H1 (cell line): Measurements from ENCODE around the gene RRP1B. TPM values are rescaled to one million over a fixed set of nuclear protein-coding genes. Genes with fewer than 3 reads are reported as not detected.

Experiments
- CTCF ChIA-PET: fragments of 300-600 bp; sonication (Branson Sonifier 250); formaldehyde crosslinking; loops from one replicate; lab custom pipeline; 2021; ENCODE audit not compliant: partially characterized antibody; lab: Charles Lee
- POLR2A ChIA-PET: fragments of 300-600 bp; sonication (Branson Sonifier 250); formaldehyde crosslinking; loops from one replicate; lab custom pipeline; 2021; ENCODE audit warnings: inconsistent platforms; ENCODE audit not compliant: partially characterized antibody; lab: Charles Lee
- DNase-seq, 2 experiments: peaks; one replicate each; pipeline versions ENCODE4 v3.0.0 to v3.0.0-alpha.2; 2010 to 2022; ENCODE audit warnings: low spot score in 2 of 2, low read depth in 1 of 2, mixed read lengths in 1 of 2
- FAIRE-seq: peaks from 2 replicates; lab custom pipeline; 2011; peaks lifted over from hg19 to GRCh38; lab: Jason Lieb, UNC
- H2AFZ ChIP-seq: 2 replicates; pipeline ENCODE4 v1.8.1; 2012; ENCODE audit warnings: low read length, inconsistent platforms
- H2AK5ac ChIP-seq: 2 replicates; pipeline ENCODE4 v1.6.1; 2013; ENCODE audit warnings: low read depth, low read length
- H2BK120ac ChIP-seq: replicated peaks from 2 replicates; pipeline ENCODE3; 2013; ENCODE audit warnings: low read depth, low read length, inconsistent platforms
- H2BK12ac ChIP-seq: 2 replicates; pipeline ENCODE4 v1.6.1; 2013; ENCODE audit warnings: low read depth, low read length
- H2BK15ac ChIP-seq: 2 replicates; pipeline ENCODE4 v1.6.1; 2013; ENCODE audit warnings: low read length
- H2BK20ac ChIP-seq: 2 replicates; pipeline ENCODE4 v1.6.1; 2013; ENCODE audit warnings: low read length
- H2BK5ac ChIP-seq: 2 replicates; pipeline ENCODE4 v1.6.1; 2013; ENCODE audit warnings: low read depth, low read length
- H3K14ac ChIP-seq: 2 replicates; pipeline ENCODE4 v1.6.1; 2013; ENCODE audit warnings: inconsistent platforms; ENCODE audit not compliant: insufficient read length
- H3K18ac ChIP-seq: 2 replicates; pipeline ENCODE4 v1.6.1; 2013; ENCODE audit warnings: low read length; ENCODE audit errors: extremely low read depth
- H3K23ac ChIP-seq: 2 replicates; pipeline ENCODE4 v1.6.1; 2013; ENCODE audit warnings: inconsistent platforms; ENCODE audit not compliant: insufficient read length
- H3K23me2 ChIP-seq: 2 replicates; pipeline ENCODE4 v1.6.1; 2013; ENCODE audit warnings: low read depth, low read length
- H3K27ac ChIP-seq: 2 replicates; pipeline ENCODE4 v1.6.1; 2011; ENCODE audit warnings: low read depth, low read length, inconsistent platforms
- H3K27me3 ChIP-seq, 4 experiments: replicated peaks in 1 of 4; 1 replicate in 1 of 4; 2 replicates in 3 of 4; pipeline versions ENCODE4 v1.6.1 to v1.8.1; 2011 to 2013; ENCODE audit warnings: low read length in 3 of 4, mild to moderate bottlenecking in 3 of 4, inconsistent platforms in 2 of 4, mixed read lengths in 2 of 4, moderate library complexity in 1 of 4; ENCODE audit not compliant: control insufficient read depth in 3 of 4, insufficient read depth in 3 of 4; ENCODE audit errors: extremely low read depth in 1 of 4
- H3K36me3 ChIP-seq, 4 experiments: 2 replicates each; pipeline versions ENCODE4 v1.6.1 to v1.8.1; 2011 to 2013; ENCODE audit warnings: mild to moderate bottlenecking in 4 of 4, low read length in 3 of 4, moderate library complexity in 2 of 4, control low read depth in 1 of 4, inconsistent platforms in 1 of 4; ENCODE audit not compliant: insufficient read depth in 4 of 4, control insufficient read depth in 2 of 4
- H3K4ac ChIP-seq: replicated peaks from 2 replicates; pipeline ENCODE3; 2013; ENCODE audit warnings: low read length, low read depth, mixed read lengths, inconsistent platforms; ENCODE audit not compliant: insufficient read length
- H3K4me1 ChIP-seq, 4 experiments: replicated peaks in 1 of 4; 1 replicate in 1 of 4; 2 replicates in 3 of 4; pipeline versions ENCODE4 v1.6.1 to v1.8.1; 2011 to 2013; ENCODE audit warnings: low read length in 3 of 4, inconsistent platforms in 2 of 4, mixed read lengths in 1 of 4; ENCODE audit not compliant: insufficient read depth in 4 of 4, control insufficient read depth in 3 of 4
- H3K4me2 ChIP-seq, 2 experiments: 2 replicates each; pipeline versions ENCODE4 v1.6.1 to v1.8.1; 2011 to 2013; ENCODE audit warnings: low read depth in 2 of 2, low read length in 2 of 2, control low read depth in 1 of 2, inconsistent platforms in 1 of 2, mild to moderate bottlenecking in 1 of 2; ENCODE audit not compliant: insufficient read depth in 1 of 2
- H3K4me3 ChIP-seq, 4 experiments: fragments of 200-600, 300-600 bp in 1 of 4; sonication (generic), shearing (Covaris generic), sonication (Bioruptor Twin) in 1 of 4; 2 replicates each; pipeline versions ENCODE4 v1.5.1 to v1.8.1; 2011 to 2016; ENCODE audit warnings: low read length in 4 of 4, low read depth in 3 of 4, control low read depth in 2 of 4, inconsistent platforms in 2 of 4, mild to moderate bottlenecking in 2 of 4, mixed read lengths in 1 of 4, moderate library complexity in 1 of 4; ENCODE audit not compliant: insufficient read depth in 2 of 4; ENCODE audit errors: extremely low read depth in 1 of 4
- H3K56ac ChIP-seq: replicated peaks from 2 replicates; pipeline ENCODE3; 2013; ENCODE audit warnings: low read depth, mild to moderate bottlenecking, mixed read lengths, low read length, inconsistent platforms; ENCODE audit not compliant: insufficient read length
- H3K79me1 ChIP-seq: 2 replicates; pipeline ENCODE4 v1.6.1; 2013; ENCODE audit warnings: low read depth, low read length, control low read depth
- H3K79me2 ChIP-seq, 2 experiments: 2 replicates each; pipeline versions ENCODE4 v1.6.1 to v1.8.1; 2012 to 2013; ENCODE audit warnings: low read length in 2 of 2, mild to moderate bottlenecking in 2 of 2, inconsistent platforms in 1 of 2; ENCODE audit not compliant: insufficient read depth in 2 of 2, control insufficient read depth in 1 of 2
- H3K9ac ChIP-seq, 4 experiments: replicated peaks in 1 of 4; 1 replicate in 1 of 4; 2 replicates in 3 of 4; pipeline versions ENCODE4 v1.6.1 to v1.8.1; 2011 to 2013; ENCODE audit warnings: low read depth in 3 of 4, low read length in 3 of 4, control low read depth in 2 of 4, mild to moderate bottlenecking in 2 of 4, moderate library complexity in 2 of 4, inconsistent platforms in 1 of 4; ENCODE audit errors: extremely low read depth in 1 of 4
- H3K9me3 ChIP-seq, 2 experiments: 2 replicates each; pipeline versions ENCODE4 v1.6.1 to v1.8.1; 2012 to 2013; ENCODE audit warnings: mild to moderate bottlenecking in 2 of 2, moderate library complexity in 2 of 2, control low read depth in 1 of 2, inconsistent platforms in 1 of 2, low read depth in 1 of 2, low read length in 1 of 2, mixed read lengths in 1 of 2; ENCODE audit not compliant: insufficient read depth in 2 of 2
- H4K20me1 ChIP-seq, 2 experiments: replicated peaks in 1 of 2; 2 replicates each; pipeline versions ENCODE3 to v1.8.1; 2011 to 2013; ENCODE audit warnings: inconsistent platforms in 2 of 2, low read length in 2 of 2, mild to moderate bottlenecking in 1 of 2; ENCODE audit not compliant: insufficient read depth in 2 of 2, control insufficient read depth in 1 of 2
- H4K5ac ChIP-seq: 2 replicates; pipeline ENCODE4 v1.6.1; 2013; ENCODE audit warnings: low read length, low read depth, mixed read lengths, inconsistent platforms; ENCODE audit not compliant: insufficient read length
- H4K8ac ChIP-seq: 2 replicates; pipeline ENCODE4 v1.8.0; 2013; ENCODE audit warnings: mild to moderate bottlenecking, moderate library complexity, low read length, inconsistent platforms; ENCODE audit not compliant: insufficient read depth; ENCODE audit errors: extremely low read depth
- H4K91ac ChIP-seq: replicated peaks from 2 replicates; pipeline ENCODE3; 2013; ENCODE audit warnings: low read length, mixed read lengths, inconsistent platforms; ENCODE audit not compliant: insufficient read length
- ASH2L ChIP-seq: fragments of 200-600, 300-600 bp; sonication (generic); IDR thresholded peaks from one replicate; pipeline ENCODE4 v1.7.1; 2017; ENCODE audit warnings: low read length
- CHD1 ChIP-seq: IDR thresholded peaks from 2 replicates; pipeline ENCODE4 v1.6.1; 2012; ENCODE audit warnings: low read depth, low read length, improper control_type of control experiment
- CTBP2 ChIP-seq: IDR thresholded peaks from 2 replicates; pipeline ENCODE4 v1.7.0; 2011; ENCODE audit warnings: borderline replicate concordance, mild to moderate bottlenecking, moderate library complexity, mixed read lengths, low read length; ENCODE audit not compliant: insufficient read depth, insufficient read length
- EGR1 ChIP-seq: IDR thresholded peaks from 2 replicates; pipeline ENCODE4 v1.6.1; 2011; ENCODE audit warnings: low read depth, low read length, borderline replicate concordance
- PHF8 ChIP-seq: fragments of 200-600 bp; sonication (generic); conservative IDR thresholded peaks from 2 replicates; pipeline ENCODE4 v1.7.1; 2012; ENCODE audit warnings: low read depth, mild to moderate bottlenecking, inconsistent platforms, low read length, moderate library complexity
- TBP ChIP-seq: IDR thresholded peaks from 2 replicates; pipeline ENCODE4 v1.6.1; 2011; ENCODE audit warnings: low read depth, low read length, improper control_type of control experiment
- YY1 ChIP-seq: IDR thresholded peaks from 2 replicates; pipeline ENCODE4 v1.6.1; 2011; ENCODE audit warnings: low read depth, mild to moderate bottlenecking, low read length
- WGBS, 2 experiments: shearing (Covaris generic) in 1 of 2; methylation state at CpG; one replicate each; pipeline versions ENCODE4 v1.1.6 to v1.1.7; 2013 to 2015; ENCODE audit warnings: low lambda C conversion rate in 2 of 2, mixed read lengths in 2 of 2, inconsistent platforms in 1 of 2, low coverage in 1 of 2, missing lambda C conversion rate in 1 of 2; ENCODE audit not compliant: insufficient replicate concordance in 2 of 2, insufficient coverage in 1 of 2, insufficient read length in 1 of 2; ENCODE audit errors: extremely low coverage in 1 of 2, missing lambda C conversion rate in 1 of 2; 5-methylcytosine and 5-hydroxymethylcytosine counted together
- polyA plus RNA-seq, 7 experiments: library from polyadenylated mRNA; depleted of rRNA in 3 of 7; stranded (reverse) in 5 of 7; unstranded in 2 of 7; fragments of >200 nt in 5 of 7; fragments of 200-250 nt in 2 of 7; gene quantifications; 1 replicate in 5 of 7; 2 replicates in 1 of 7; 4 replicates in 1 of 7; pipeline versions ENCODE4 v1.2.1 to v1.2.3, GENCODE V29; 2011 to 2013; ENCODE audit warnings: missing spikeins in 2 of 7, mixed read lengths in 2 of 7
- total RNA-seq: library from RNA; stranded (reverse); fragmentation: NEBNext Ultra II Directional; extraction: Animal tissue kit (Norgen Biotek cat#: 25700); gene quantifications from 2 replicates; pipeline ENCODE4 v1.2.1, GENCODE V29; 2021

The RRP1B gene
- total and polyA plus RNA-seq, 2 of the 8 experiments (the other 6 are each of a cell fraction or from before 2014, with no cell fraction given): 25.8 to 97.3 TPM

GRCh38 chr21:43721206-43721605 lies 61.8 kb downstream of the RRP1B start:
- Histone ChIP-seq H2AFZ (no peak overlapping the region), H2BK20ac (no peak overlapping the region), H2AK5ac (no peak overlapping the region), H2BK12ac (peak overlapping the region; percentile 52; the same call in 1 of the 2 replicates), H4K5ac (no peak overlapping the region), H2BK120ac (no peak overlapping the region), H3K4me3 (0 out of 8 replicates have a peak overlapping the region, but pooled peaks of 1 of the 4 experiments have one; percentile 90), H2BK15ac (no peak overlapping the region), H3K23ac (no peak overlapping the region), H3K23me2 (peaks cover 16% of the 10 kb centered on the region; the same call in 1 of the 2 replicates), H3K4ac (no peak overlapping the region), H3K56ac (no peak overlapping the region), H3K79me2 (peaks cover 14 to 39% of the 10 kb centered on the region in 2 experiments; a peak in 3 of 4 replicates), H3K9ac (no peak overlapping the region; a peak in 1 of 7 replicates), H3K4me2 (peak overlapping the region; percentile 75 to 98; a peak in 3 of 4 replicates), H2BK5ac (no peak overlapping the region), H4K20me1 (peaks cover 8 to 22% of the 10 kb centered on the region in 2 experiments), H4K8ac (no peak overlapping the region), H3K36me3 (no peaks in the 10 kb centered on the region), H3K9me3 (no peaks in the 10 kb centered on the region), H3K14ac (no peak overlapping the region), H3K4me1 (peaks cover 0 to 21% (median 14%) of the 10 kb centered on the region in 4 experiments; a peak in 6 of 7 replicates), H4K91ac (no peak overlapping the region), H3K27me3 (peaks cover 0 to 10% (median 7%) of the 10 kb centered on the region in 4 experiments; a peak in 4 of 7 replicates), H3K18ac (no peak overlapping the region), H3K79me1 (peaks cover 18% of the 10 kb centered on the region), H3K27ac (no peak overlapping the region)
- FAIRE-seq: no peak
- POLR2A ChIA-PET: interaction anchor here (0.8 to 4.7 kb wide), 4 partner anchors 9 to 48 kb away, joined by 3 to 41 read pairs (median 10); no protein-coding TSS in a partner anchor
- no peak for DNase-seq
- CTCF ChIA-PET: interaction anchor here (1.9 to 2.2 kb wide), 2 partner anchors 9 to 11 kb away, joined by 6 to 12 read pairs; no protein-coding TSS in a partner anchor
- TF ChIP-seq EGR1 (no peak), PHF8 (no peak), TBP (no peak), CHD1 (no peak), ASH2L (no peak), CTBP2 (no peak), YY1 (no peak)
- 91% methylated on average over 4 of the region's 4 CpGs; no CpG with 5 or more reads in 1 of the 2 experiments for WGBS, 2 experiments
